ENCODE data around the gene FASN. TPM values are rescaled to one million over a fixed set of nuclear protein-coding genes. Genes with fewer than 3 reads are reported as not detected.

The FASN gene
- total RNA-seq, 1 experiment from 2014 or later, result 89.9 TPM

DNA sequence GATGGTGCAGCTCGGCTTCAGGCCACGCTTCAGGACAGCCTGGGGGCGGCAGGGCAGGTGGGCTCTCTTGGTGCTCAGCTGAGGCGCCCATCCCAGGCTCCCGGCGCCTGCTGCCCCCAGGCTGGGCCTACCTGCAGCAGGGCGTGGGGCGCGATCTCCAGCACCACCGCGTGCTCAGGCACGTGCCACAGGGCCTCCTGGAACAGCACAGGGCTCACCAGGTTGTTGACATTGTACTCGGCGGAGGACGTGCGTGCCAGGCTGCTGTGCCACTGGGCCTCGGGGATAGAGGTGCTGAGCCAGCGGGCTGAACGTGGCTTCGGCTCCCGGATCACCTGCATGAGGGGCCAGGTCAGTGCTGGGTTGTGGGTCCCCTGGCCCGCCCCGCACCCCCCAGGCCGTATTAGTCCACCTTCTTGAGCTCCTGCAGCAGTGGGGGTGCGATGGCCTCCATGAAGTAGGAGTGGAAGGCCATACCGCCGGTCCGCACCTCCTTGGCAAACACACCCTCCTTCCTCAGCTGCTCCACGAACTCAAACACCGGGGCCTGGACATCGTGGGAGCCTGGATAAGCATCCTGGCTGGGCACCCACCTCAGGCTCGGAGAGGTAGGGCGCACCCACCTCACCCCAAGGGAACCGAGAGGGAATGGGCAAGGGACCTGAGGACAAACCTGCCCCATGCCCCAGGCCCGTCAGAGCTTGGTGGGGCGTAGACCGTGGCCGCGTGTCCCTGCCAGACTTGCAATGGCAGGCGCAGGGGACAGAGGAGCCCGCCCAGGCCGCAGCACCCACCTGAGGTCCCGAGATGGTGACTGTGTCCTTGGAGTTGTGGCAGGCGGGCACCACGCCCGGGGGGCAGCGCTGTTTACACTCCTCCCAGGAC lies 9.0 kb downstream of the FASN start:
- DNase-seq (ENCODE audit: low spot score), result no peak

- no peak for DNase-seq (ENCODE audit: low spot score)
Observed at GRCh38 chr17:82087961-82088837, 9.8 kb downstream of the FASN start.

DNA sequence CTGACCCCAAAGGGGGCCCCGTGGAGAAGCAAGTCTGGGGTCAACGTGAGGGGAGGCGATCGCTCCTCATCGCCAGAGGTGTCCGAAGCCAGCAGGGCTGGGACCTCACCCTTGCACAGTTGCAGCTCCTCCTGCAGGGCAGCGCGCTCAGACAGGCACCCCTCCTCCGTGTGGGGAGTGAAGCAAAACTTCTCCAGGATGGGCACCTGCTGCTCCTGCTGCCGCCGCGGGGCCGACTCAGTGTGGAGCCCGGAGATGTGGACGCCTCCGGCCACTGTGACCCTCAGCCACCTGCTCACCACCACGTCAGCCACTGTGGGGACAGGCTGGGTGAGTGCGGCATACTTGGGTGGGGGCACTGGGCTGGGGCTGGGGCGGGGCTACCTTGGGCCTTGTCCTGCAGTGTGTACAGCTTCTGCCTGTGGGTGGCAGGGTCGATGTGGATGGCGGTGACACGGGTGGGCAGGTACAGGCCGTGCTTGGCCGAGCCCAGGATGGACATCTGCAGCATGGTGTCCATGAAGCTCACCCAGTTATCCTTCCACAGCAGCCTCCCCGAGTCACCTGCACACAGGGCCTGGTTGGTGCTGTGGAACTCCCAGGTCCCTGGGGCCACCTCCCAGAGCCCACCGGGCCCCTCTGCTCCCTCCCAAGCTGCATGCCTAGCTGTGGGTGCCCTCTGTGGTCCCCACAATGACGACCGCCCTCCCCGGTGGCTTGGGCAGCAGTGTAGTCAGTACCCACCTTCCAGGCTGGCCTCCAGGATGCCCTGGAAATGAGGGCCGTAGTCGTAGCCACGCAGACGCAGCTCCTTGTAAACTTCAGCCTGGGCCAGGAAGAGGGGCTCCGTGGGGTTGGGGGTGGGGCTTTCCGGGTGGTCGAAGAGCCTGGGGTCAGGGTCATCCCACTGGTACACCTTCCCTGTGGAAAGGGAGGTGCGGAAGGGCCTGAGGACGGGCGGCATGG lies 10.8 kb downstream of the FASN start:
- no peak for DNase-seq (ENCODE audit: low spot score)

- no peak for DNase-seq (ENCODE audit: low spot score)
Observed at GRCh38 chr17:82085931-82086764, 11.9 kb downstream of the FASN start.

DNA sequence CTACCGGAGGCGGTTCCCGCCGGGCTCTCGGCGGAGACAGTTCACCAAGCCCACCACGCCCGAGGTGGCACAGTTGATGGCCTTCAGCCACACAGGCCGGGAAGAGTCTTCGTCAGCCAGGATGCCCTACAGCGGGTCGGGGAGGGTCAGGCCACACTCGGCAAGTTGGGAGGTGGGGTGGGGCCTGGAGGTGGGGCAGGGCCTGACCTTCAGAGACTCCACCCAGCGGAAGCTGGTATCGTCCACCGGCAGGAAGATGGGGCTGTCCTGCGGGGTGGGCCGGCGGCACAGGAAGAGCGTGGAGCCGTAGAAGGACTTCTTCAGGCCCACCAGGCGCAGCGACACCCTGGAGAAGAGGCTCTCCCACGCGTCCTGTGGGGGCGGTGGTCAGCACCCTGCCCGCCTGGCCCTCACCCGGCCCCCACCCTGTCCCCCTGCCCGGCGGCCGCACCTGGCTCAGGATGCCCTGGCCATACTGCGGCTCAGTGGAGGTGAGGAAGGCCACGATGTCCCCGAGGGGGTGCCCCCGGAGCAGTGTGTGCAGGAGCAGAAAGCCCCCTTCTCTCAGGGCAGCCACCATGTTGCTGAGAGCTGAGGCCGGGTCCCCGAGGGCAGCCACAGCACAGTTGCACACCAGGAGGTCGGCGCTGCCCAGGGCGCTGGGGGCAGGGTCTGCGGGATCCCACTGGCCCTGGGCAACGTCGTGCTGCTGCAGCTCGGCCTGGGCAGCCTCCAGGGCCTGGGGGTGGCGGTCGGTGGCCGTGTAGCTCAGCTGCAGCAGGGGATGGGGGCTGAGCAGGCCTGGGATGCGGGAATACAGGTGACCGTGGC lies 12.8 kb downstream of the FASN start:
- DNase-seq (ENCODE audit: low spot score), result no peak

DNA sequence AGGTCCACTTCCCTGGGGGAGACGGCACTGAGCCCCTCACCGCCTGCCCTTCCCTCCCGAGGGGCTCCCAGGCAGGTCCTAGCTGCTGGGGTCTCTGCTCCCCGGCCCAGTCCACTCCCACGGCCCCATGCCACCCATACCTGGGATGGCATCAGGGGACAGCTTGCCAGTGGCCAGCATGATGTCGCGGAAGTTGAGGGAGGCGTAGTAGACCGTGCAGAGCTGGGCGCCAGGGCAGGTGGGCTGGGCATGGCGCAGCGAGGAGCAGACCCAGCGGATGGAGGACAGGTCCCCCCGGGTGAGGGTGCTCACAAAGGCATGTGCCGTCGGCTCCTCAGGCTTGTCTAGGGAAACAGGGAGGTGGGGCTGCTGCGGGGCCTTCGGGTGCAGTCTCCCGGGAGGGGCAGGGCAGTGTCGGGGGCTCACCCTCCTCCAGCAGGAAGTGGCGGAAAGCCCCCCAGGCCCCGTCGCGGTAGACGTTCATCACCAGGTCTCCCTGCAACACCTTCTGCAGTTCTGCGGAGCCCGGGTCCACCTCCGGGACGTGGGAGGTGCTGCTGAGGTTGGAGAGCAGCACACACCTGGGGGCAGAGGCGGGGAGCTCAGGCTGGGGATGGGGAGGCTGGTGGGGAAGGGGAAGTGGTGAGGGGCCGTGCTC lies 13.5 kb downstream of the FASN start:
- DNase-seq (ENCODE audit: low spot score), result no peak

DNA sequence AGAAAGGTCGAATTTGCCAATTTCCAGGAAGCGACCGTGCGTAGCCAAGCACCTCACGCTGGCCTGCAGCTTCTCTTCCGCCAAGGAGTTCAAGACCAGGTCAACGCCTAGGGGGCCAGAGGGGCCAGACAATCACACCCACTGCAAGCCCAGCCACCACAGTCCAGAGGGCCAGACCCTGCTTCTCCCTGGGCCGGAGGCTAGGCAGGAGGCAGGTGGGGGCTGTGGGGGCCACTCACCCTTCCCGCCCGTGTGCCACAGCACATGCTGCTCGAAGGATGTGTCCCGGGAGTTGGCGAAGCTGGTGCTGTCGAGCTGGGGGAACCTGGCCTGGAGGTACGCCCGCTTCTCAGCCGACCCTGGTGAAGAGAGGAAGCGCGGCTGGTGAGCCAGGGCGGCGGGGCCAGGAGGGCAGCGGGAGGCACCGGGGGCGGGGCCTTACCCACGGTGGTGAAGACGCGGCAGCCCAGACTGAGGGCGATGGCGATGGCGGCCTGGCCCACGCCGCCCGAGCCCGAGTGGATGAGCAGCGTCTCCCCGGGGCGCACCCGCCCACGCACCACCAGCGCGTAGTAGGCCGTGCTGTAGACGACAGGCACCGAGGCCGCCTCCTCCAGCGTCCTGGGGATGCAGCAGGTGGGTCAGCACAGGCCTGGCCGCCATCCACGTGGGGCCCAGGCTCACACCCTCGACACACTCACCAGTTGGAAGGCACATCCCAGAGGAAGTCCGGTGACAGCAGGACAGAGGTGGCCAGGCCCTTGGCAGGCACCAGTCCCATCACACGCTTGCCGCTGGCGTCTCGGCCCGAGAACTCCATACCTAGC lies 14.3 kb downstream of the FASN start:
- no peak for DNase-seq (ENCODE audit: low spot score)

DNA sequence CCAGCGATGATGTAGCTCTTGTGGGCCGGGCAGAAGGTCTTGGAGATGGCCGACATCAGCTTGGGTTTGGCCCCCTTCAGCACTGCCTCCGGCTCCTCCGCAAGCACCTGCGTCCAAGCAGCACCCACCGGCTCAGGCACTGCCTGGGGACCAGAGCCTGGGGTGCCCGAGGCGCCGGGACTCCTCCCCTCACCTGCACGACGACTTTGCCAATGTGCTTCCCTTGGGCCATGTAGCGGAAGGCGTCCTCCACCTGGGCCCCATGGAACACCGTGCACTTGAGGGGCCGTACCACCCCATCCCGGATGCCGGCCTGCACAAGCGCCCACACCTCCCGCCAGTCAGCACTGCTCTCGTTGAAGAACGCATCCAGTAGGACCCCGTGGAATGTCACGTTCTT lies 15.0 kb downstream of the FASN start:
- no peak for DNase-seq (ENCODE audit: low spot score)

DNA sequence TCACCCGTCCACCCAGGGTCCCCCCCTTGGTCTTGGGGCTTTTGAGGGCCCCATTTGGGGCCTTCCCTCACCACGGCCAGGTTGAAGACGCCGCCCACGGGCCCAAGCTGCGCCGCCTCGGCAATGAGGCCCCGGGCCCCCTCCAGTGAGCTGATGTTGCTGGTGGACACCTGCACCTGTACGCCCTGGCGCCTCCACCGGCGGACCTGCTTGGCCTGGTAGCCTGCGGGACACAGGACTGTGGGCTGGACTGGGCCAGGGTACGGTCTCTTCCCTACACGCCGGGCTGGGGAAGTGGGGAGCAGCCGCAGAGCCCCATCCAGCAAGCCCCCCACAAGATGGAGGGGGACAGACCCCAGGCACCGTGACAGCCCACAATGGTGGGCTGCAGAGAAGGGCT lies 15.6 kb downstream of the FASN start:
- DNase-seq (ENCODE audit: low spot score), result no peak

- no peak for DNase-seq (ENCODE audit: low spot score)
Observed at GRCh38 chr17:82081966-82082365, 16.1 kb downstream of the FASN start.

GRCh38 chr17:82081546-82081945 lies 16.5 kb downstream of the FASN start:
- no peak for DNase-seq (ENCODE audit: low spot score)

DNA sequence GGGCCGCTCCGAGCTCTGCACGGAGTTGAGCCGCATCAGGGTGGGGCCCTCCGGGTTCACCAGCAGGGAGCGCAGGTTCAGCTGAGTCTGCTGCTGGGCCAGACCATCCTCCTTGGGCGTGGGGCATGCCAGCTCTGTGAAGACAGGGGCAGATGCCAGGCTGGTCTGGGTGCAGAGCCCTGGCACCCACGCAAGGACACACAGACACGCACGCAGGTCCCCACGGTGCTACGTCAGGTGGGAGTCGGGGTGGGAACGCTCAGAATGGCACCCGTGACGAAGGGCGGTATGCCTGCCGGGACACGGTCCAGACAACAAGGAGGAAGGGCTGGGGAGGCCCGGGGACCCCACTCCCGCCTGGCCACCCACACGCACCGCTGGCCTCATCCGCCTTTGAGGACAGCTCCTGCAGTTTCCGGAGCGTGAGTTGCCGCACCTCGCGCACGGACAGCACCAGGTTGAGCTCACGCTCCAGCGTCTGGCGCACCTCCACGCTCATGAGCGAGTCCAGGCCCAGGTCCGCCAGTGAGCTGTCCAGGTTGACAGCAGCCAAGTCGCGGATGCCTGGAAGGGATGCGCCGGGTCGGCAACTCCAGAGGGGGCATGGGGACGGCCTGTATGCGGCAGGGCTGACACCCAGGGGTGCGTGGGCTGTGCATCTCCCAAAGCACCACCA lies 17.1 kb downstream of the FASN start:
- DNase-seq (ENCODE audit: low spot score), result no peak

DNA sequence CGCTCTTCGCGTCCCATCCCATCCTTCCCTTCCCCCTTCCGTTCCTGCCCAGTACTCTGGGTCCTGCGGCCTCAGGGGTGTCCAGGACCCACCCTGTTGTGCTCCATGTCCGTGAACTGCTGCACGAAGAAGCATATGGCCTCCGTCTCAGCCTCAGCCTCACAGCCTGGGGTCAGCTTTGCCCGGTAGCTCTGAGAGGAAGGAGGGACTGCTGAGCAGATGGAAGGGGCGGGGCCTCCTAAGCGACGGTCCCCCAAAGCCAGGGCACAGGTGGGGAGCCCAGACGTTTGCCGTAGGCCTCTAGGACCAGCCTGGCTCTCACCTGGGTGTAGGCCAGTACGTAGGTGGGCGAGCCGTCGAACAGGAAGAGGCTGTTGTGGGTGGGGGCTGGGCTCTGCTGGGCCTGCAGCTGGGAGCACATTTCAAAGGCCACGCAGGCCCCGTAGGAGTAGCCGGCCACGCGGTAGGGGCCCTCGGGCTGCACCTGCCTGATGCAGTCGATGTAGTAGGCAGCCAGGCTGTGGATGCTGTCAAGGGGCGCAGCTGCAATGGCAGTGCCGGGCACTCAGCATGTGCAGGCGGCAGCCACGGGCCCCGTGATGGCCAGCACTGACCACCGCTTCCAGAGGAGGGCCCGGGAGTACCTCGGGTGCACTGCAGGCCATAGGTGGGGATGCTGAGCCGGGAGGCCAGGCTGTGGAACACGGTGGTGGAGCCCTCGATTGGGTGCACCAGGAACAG lies 17.8 kb downstream of the FASN start:
- no peak for DNase-seq (ENCODE audit: low spot score)

DNA sequence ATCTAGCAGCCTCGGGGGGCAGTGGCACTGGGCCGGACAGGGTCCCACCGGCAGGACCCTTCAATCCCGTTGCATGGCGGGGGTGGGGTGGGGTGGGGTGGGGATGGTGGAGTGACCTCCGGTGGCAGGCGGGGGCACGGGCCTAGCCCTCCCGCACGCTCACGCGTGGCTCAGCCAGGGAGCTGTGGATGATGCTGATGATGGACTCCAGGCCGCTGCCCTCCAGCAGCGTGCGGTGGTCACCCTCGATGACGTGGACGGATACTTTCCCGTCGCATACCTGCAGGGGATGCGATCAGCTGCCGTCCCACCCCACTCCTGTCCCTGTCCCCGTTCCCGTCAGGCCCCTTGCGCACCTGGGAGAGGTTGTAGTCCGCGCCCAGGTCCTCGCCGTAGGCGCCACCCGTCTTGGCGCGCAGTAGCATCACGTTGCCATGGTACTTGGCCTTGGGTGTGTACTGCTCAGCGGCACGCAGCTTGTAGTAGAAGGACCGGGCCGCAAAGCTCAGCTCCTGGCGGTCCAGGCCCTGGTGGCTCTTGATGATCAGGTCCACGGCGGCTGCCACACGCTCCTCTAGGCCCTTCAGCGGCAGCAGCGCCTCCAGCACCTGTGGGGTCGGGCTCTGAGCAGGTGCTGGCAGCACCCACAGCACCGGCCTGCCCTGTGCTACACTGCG lies 18.9 kb downstream of the FASN start:
- no peak for DNase-seq (ENCODE audit: low spot score)

DNA sequence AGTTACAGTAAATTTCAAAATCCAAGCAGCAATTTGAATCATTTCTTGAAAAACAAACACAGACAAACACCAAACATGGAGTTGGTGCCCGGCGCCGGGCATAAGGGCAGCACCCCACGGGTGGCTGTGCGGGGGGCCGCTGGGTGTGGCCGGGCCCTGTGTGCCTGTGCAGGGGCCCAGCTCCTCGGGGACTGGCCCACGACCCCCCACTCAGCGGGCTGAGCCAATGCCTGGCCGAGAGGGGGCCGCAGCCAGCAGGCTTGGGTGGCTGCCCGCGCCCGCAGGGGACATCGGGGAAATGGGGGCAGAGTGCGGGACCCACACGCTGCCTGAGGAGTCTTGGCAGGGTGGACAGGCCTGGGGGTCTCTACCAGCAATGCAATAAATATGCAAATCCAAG lies 19.6 kb downstream of the FASN start:
- DNase-seq (ENCODE audit: low spot score), result no peak

DNA sequence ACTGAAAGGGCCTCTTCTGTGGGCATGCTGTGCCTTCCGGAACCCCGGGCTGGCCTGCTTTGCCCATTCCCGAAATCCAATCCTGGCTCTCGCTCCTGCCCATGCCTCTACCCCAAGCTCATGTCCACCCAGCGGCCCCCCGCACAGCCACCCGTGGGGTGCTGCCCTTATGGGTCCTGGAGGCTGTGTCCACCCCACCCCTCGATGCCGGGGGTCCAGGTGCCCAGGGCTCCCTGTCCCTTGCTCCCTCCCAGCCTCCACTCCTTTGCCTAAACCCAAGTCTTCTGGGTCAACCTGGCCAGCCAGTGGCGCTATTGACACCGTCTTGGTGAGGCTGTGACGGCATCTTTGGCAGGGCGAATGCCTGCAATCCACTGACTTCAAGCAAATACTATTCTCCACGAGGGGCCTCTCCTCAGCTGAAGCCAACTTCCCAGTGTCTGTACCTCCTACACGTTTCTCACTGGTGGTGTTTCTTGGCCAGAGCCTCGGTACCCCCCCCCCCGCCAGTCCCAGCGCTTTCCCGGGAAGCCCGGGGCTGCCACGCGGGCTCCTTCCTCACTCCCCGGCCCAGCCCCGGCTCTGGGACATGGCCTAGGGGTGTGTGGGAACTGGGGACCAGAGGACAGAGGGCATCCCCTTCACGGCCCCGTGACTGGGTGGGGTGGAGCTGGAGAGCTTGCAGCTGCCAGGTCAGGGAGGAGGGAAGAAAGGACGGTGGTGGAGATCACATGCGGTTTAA lies 20.2 kb downstream of the FASN start:
- DNase-seq (ENCODE audit: low spot score), result no peak

All from A172 (cell line).